Epithelial cell of proximal tubule (primary cell): Measurements from ENCODE around the gene TUBGCP3. TPM values are rescaled to one million over a fixed set of nuclear protein-coding genes. Genes with fewer than 3 reads are reported as not detected.

Source experiments
- DNase-seq: peaks from one replicate; pipeline ENCODE4 v3.0.0-alpha.2; 2011; ENCODE audit warnings: low read depth
- H3K4me3 ChIP-seq: 2 replicates; pipeline ENCODE4 v1.5.1; 2011; ENCODE audit warnings: low read depth, mild to moderate bottlenecking, low read length
- total RNA-seq: library from RNA; depleted of rRNA; stranded (reverse); fragments of >200 nt; gene quantifications from 2 replicates; pipeline ENCODE4 v1.2.3, GENCODE V29; 2015
- TF ChIP-seq, protein P1 (sequence below): conservative IDR thresholded peaks from 2 replicates; pipeline ENCODE4 v1.5.1; 2012; ENCODE audit warnings: low read depth, mild to moderate bottlenecking, low read length

The TUBGCP3 gene
- total RNA-seq, 1 donor from 2014 or later = 16.4 TPM

DNA sequence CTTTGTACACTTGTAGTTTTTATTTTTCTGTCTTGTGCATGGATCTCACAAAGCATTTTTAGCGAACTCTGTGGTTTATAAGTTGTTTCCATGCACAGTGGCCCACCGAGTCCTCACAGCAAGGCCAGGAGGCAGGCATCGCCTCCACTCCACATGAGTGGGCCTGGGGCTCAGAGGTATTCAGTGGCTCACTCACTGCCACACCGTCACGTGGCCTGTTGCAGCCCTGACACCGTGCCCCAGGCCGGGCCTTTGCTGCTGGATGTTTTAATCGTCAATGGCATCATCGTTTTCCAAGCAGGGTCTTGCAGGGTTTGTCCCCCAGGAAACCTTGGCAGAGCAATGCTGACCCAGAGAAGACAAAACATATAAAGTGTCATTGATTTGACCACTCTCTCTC, 152.0 kb downstream of the TUBGCP3 start:
- no peak overlapping the region for H3K4me3 ChIP-seq
- TF ChIP-seq, protein P1, sequence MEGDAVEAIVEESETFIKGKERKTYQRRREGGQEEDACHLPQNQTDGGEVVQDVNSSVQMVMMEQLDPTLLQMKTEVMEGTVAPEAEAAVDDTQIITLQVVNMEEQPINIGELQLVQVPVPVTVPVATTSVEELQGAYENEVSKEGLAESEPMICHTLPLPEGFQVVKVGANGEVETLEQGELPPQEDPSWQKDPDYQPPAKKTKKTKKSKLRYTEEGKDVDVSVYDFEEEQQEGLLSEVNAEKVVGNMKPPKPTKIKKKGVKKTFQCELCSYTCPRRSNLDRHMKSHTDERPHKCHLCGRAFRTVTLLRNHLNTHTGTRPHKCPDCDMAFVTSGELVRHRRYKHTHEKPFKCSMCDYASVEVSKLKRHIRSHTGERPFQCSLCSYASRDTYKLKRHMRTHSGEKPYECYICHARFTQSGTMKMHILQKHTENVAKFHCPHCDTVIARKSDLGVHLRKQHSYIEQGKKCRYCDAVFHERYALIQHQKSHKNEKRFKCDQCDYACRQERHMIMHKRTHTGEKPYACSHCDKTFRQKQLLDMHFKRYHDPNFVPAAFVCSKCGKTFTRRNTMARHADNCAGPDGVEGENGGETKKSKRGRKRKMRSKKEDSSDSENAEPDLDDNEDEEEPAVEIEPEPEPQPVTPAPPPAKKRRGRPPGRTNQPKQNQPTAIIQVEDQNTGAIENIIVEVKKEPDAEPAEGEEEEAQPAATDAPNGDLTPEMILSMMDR = no peak
- no peak for DNase-seq

Other genes with a start within 250 kb of the TUBGCP3 start
- not detected in 2 replicates for gene SPACA7, start 211.8 kb downstream of the TUBGCP3 start, total RNA-seq
- gene ATP11A, start 101.9 kb upstream of the TUBGCP3 start, total RNA-seq = 19.4 and 27.2 TPM in 2 replicates